GM21381 (cell line): ENCODE data around the gene WNT4.
A peak's percentile ranks its signal among the peaks of the same experiment; 100 is the strongest.

ENCODE experiments used
- ATAC-seq: cut with Tn5 transposase; IDR thresholded peaks from one replicate; pipeline ENCODE4 v1.9.1; 2021; ENCODE audit warnings: mild to moderate bottlenecking, moderate library complexity; ENCODE audit not compliant: unreplicated experiment

Gene WNT4

DNA sequence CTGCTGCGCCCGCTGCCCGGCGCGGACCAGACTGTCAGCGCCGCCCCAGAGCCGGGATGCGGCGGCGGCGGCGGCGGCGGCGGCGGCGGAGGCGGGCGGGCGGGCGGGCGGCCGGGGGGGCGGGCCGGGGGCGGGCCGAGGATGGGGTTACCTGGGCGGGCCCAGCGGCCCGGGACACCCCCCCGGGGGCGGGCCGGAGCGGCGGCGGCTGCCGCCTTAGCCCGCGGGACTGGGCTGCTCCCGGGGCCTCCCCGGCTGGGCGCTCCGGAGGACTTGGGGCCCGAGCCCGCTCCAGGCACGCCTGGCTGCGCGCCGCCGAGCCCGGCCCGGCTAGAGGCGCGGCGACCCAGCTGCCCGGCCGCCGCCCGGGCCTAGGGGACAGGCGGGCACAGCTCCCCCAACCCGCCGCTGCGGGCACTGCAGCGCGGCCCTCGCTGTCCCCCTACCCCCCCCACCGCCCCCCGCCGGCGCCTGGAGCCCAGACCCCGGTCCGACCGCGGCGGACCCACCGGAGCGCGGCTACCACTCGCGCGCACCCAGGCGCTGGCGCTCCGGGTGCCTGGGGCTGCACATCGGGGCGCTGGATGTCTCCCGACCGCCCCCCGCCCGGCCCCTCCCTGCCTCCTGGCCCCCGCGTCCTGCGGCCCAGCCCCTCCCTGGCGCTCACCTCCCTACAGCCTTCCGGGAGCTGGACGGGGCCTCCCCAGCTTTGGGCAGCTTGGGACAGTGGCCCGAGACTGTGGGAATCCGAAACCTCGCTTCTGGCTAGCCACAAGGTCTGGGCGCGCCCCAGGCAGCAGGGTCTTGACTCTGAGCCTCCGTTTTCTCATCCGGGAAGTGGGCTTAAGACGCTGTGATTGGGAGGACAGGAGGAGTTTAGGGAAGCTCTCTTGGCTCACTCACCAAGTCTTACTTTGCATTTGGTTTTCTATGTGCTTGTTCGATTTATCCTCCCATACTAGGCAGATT, at the start of gene WNT4:
TSS of gene WNT4 (minus strand) at position 33 of the 969 bp plus-strand sequence. CDS start 175 bp downstream, outside the sequence.
- ATAC-seq = no peak

DNA sequence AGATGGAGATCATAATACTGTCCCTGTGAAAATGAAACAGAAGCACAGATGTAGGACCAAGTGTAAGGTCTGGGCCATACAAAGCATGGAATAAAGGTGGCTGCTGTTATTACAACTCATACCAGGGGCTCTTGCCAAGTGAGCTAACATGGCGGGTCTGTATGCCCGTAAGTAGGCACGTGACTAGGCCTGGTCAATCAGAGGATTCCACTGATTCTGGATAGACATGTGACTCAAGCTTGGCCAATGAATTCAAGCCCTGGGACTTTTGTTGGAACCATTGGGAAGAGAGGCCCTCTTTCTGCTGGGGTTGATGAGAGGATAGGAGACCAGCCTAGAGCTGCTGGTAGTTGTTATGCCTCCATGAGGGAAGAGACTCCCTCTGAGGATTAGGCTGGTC, 47.8 kb upstream of the WNT4 start:
- no peak for ATAC-seq

DNA sequence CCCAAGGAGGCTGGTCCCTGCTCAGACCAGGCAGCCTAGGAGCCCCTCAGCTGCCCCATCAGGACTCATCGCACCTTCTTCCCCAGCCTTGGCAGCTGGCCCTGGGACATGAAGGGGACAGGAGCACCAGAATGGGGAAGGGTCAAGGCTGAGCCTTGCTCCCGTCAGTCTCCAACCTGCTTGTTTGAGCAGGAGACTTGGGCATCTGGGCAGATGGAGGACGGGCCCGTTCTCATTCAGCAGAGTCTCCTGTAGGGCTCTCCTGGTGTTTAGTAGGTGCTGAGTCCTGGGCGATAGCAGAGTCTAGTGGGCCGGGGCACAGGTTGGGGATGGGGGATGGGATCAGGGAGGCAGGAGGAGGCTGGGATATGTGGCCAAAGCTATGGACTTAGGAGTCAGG, 47.4 kb upstream of the WNT4 start:
- ATAC-seq = no peak

DNA sequence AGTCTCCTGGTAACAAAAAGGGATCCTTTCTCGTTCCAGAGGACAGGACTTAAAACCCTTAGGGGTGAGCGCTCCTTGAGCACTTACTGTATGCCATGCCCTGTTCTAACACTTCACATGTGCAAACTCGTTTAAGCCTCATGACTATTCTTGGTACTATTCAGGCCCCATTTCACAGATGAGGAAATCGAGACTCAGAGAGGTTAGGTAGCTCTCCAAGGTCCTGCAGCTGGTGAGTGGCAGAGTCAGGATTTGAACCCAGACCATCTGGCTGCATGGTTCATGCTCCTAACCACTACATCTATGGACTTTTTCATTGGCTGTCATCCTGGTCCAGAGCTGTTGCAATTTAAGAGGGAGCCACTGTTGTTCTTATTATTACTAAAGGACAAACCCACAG, 46.7 kb upstream of the WNT4 start:
- no peak for ATAC-seq

DNA sequence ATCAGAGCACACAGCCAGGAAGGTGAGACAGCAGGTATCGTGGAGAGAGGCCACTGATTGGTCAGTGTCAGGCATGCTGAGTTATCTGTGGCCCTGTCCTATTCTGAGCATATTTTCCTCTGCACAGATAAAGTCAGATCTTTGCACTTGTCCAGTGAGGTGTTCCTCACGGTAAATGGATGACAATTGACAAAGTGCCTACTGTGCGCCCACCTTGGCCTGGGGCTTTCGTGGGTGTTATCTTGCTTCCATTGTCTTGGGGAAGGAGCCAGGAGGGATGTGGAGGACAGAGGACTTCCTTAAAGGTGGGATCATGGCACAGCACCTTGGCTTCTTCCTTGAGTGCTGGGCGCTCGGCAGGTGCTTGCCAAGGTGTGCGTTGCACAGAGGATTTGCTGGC, 46.0 kb upstream of the WNT4 start:
- ATAC-seq = no peak

DNA sequence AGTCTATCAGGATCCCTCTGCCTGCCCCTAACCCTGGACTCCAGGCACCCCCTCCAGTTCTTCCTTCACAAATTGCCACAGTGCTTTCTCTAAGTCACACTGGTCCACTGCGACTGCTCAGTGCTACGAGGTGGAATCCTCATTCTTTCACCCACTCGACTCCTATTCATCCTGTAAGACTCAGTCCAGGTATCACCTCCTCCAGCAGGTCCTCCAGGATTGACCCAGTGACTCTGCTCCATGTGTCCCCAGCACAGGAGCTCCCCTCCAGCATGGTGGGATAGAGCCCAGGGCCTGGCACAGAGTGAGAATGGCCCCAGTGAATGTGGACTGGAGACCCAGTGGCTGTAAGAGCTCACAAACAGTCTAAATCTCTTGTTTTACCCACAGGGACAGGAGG, 45.5 kb upstream of the WNT4 start:
- no peak for ATAC-seq

DNA sequence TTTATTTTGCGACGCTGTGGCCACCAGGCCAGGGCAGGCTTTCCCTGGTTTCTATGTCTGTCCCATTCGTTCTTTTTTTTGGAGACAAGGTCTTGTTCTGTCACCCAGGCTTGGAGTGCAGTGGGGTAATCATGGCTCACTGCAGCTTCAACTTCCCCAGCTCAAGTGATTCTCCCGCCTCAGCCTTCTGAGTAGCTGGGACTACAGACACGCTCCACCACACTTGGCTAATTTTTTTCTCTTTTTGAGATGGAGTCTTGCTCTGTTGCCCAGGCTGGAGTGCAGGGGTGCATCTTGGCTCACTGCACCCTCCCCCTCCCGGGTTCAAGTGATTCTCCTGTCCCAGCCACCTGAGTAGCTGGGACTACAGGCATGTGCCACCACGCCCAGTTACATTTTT, 43.4 kb upstream of the WNT4 start:
- ATAC-seq = no peak

DNA sequence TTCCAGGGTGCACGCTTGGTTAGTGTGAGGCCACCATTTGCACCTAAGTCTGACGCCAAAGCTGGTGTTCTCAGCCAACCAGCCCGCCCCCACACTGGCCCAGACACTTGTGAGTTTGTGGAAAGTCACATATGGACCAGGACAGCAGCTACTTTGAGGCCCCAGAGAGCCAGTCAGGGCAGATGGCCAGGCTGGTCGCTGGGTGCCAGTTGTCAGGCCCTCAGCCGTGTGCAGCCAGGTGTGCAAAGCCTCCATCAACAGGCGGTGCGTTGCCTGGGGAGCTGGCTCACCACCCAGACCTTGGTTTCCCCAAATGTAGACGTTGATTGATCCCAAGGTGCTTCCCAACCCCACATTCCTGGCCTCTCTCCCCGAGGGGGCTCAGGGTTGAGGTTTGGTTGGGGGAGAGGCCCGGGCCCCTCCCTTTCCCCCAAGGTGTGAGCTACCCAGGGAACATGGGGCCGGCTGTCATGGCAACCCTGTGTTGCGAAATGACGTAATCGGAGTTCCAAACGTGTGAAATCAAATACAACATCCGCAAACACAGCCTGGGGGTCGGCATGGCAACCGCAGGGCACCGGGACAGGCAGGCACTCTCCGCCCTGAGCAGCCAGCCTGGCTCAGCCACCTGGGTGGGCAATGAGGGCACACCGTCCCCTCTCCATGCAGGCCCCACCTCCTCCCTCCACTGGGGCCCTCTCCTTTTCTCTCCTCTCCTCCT, 42.2 kb upstream of the WNT4 start:
- no peak for ATAC-seq

DNA sequence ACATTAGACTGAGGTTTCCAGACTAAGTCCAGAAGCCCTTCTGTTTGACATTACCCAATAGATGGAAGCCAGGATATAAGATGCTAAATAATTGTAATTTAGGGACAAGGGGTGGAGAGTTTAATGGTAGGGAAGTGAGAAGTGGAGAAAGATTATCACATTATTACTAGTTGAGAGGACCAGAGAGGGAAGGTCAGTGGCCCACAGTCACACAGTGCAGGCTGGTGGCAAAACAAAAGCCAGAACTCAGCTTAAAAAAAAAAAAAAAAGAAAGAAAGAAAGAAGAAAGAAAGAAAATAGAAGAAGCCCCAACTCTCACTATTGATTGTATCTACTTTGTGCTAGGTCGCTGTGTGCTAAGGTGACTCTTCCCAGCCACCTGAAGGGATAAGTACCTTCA, 41.6 kb upstream of the WNT4 start:
- no peak for ATAC-seq

DNA sequence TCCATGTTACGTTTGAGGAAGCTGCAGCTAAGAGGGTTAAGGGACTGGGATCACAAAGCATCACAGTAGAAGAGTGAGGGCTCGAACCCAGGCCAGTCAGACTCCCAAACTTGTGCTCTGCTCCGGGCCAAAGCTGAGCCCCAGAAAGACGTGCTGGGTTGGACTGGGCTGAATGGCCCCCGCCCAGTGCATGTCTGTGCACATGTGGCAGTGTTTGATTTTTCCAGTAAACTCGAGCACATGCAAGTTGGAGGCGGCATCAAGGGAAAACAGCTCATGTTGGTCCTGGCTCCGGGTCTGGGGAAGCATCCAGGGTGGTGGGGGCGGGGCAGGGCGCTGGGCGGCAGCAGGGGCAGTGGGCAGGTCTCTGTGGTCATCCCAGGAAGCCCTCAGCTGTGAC, 39.8 kb upstream of the WNT4 start:
- ATAC-seq = no peak

DNA sequence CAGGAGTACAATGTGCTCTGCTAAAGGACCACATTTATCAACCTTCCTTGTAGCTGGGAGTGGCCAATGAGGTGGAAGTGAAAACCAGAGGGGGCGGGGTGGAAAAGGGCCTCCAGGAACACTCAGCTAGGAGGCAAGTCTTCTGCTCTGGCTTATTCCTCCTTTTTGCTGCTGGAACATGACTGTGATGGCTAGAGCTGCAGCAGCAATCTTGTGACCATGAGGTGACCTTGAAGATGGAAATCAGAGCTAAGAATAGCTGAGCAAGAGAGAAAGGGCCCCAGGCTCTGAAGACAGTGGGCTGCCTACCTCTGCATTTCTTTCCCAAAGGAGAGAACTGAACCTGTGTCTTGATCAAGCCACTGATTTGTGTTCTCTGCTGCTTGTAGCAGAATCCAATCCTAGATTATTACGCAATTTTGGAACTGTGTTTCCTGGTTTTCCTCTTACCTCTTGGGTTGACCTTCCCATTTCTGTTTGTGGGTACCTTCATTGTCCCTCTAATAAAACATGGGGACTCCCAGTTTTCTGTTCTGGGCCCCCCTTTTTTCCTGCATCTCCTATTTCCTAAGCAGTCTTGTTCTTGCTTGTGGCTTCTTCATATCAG, 36.4 kb upstream of the WNT4 start:
- ATAC-seq = no peak

DNA sequence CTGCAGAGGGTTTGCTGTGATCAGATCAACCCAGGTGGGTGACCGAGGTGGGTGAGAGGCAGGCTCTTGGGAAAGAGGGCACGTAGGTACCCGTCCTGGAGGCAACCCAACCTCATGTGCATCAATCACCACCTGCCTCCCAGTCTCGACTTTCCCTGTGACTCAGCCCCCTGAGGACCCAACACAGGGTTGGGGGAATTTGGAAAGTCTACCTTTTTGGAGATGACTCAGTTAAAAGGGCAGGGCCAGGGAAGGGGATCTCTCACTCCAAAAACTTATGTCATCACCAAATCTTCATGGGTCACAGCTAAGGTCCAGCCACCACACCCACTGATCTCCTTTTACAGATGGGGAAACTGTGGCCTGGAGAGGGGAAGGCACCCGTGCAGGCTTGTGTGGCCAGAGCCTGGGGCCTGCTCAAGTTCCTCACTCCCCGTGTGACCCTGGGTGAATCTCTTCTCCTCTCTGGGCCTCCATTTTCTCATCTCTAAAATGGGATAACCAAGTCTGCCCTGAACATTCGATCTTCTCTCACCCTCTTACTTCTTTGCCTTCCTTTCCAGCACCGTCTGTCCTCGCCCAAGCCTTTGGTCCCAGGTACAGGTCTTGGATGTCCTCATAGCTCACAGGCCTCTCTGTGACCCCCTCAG, 34.6 kb upstream of the WNT4 start:
- ATAC-seq = peak; percentile 56

DNA sequence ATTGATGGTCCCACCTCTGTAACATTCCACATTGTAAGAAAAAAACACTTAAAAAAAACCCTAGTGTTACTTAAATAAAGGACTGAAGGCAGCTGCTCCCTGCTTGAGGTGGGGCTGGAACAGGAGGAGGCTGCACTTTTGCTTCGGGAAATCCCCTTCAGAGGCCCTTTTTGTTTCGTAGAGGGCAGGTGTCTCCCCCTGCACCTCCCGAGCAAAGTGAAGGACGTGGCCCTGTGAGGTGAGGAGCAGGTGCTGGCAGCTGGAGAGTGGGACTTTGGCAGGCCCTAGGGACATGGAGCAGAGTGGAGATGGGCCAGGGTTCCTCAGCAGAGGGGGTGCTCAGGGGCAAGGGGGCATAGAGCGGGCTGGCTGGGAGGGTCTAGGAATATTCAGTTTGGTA, 33.4 kb upstream of the WNT4 start:
- no peak for ATAC-seq

DNA sequence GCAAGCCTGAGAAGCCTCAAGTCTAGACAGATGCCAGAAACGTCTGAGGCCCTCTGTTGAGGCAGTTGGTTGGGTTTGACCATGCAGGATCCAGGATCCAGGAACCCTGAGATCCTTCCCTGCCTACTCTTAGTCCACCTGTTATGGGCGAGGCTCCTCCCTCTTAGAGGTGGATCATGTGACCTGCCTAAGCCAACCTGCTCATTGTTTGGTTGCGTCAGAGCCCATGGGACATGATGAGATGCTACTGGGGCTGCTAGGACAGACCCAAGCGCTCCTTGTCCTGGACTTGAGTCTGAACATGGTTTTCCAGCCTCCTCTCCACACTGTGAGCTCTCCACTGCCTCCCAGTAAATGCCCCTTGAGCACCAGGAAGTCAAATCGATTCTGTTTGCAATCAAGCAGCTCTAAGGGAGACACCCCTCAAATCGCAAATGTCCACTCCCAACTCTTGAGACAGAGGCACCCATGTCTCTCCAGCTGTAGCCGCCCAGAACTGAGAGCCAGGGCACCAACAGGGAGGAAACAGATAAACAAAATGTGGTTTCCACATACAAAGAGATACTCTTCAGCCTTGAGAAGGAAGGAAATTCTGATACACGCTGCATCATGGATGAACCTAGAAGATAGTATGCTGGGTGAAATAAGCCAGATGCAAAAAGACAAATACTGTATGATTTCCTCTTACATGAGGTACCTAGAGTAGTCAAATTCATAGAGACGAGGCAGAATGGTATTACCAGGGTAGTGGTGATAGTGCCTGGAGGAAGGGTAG, 31.7 kb upstream of the WNT4 start:
- ATAC-seq = no peak

DNA sequence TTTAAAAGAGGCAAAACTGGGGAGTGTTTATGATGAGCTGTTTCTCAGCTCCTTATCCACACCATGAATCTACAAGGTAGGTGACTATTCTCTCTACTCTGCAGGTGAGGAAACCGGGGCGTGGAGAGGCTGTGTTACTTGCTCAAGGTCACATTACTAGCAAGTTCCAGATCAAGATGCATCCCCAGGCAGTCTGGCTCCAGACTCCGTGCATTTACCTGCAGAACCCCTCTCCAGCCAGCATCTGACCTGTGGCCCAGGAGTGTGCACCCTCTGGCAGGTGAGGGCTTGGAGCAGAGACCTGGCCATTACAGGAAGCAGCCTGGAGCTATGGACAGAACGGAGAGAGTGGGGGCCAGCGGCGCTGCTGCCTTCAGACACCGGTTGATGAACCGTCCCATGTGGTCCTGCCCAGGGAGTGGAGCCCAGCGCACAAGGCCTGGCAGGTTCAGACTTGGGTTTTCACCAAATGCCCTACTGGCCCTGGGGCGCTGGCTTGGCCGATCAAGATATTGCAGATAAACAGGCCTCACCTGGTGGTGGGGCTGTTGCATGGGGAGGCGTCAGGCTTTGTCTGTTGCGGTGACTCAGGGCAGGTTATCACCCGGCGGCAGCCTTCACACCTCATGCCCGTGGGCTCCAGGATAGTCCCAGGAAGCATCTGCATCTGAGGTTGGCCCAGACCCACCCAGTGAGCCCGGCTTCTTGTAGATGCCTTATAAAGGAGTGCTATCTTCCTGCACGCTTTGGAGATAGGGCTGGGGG, 29.2 kb upstream of the WNT4 start:
- ATAC-seq = no peak

DNA sequence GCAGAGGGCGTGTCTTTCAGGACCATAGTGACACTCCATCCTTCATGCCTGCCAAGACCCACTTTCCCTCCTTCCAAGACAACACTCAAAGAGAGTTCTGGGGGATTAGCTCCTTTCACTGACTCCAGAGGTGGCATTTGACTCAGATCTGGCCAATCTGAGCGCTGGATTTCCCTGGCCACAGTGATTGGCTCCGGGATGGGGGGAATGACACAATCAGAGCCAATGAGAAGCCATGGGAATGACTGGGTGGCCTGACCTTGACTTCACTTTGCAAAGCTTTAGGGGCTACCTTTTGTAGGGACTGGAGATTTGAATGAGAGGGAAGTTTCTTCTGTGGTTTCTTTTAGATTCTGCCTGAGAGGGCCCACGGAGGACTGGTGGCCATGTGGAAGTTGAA, 26.9 kb upstream of the WNT4 start:
- no peak for ATAC-seq

DNA sequence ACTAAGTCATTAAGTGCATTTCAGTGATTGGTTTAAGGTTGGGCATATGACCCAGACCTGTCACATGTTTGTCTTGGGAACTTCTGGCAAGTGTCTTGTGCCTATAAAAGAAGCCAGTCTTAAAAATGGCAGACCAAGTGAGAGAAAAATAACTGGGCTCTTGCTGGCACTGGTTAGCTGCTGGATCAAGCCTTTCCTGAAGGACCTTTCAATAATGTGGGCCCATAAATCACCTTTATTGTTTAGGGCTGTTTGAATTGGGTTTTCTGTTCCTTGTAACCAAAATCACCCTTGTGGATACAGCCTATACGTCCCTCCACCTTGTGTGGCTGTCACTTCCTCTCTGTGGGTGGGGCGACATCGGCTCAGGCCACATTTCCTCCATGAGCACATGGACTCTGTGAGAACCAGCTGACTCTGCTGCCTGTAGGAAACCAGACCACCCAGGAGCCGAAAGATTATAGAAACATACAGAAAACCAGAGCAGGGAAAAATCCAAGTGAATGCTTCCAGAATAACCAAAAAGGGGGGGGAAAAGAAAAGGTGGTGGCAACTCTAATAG, 25.6 kb upstream of the WNT4 start:
- no peak for ATAC-seq

DNA sequence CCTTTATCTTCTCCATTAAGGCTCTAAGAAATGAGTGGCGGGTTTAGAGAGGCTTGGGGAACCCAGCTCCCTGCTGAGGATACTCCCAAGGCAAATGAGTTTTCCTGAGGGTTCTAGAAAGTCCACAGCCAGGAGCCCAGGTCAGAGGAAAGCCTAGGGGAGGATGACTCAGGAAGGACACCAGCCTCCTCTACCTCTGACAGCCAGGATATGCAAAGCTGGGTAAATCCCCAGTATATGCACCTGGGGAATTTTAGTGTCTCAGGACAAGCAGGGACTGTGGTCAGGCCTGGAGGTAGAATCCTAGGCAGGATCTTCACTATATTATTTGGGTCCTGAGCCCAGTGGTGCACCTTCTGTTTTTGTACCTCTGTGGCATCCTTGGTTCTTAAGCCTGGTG, 23.5 kb upstream of the WNT4 start:
- ATAC-seq = no peak
